RWPE2 (cell line): ENCODE results near the gene ENOX1.

ENCODE experiments used
- ATAC-seq: fragments of 200-7000 bp; cut with Tn5 transposase; 3 replicates; pipeline ENCODE4 v1.9.1; 2021; ENCODE audit warnings: low read depth
- DNase-seq: peaks from one replicate; pipeline ENCODE4 v3.0.0-alpha.2; 2020; ENCODE audit warnings: low spot score
- H3K27ac ChIP-seq: fragments of 450-650 bp; 2 replicates; pipeline ENCODE4 v1.5.1; 2017; ENCODE audit warnings: mild to moderate bottlenecking; ENCODE audit not compliant: poor library complexity, severe bottlenecking
- H3K27me3 ChIP-seq: fragments of 250-450 bp; sonication (Bioruptor Pico); 2 replicates; pipeline ENCODE4 v1.5.1; 2021; ENCODE audit warnings: mild to moderate bottlenecking, moderate library complexity; ENCODE audit not compliant: insufficient read depth, poor library complexity, severe bottlenecking
- H3K36me3 ChIP-seq: fragments of 250-450 bp; sonication (Bioruptor Pico); 2 replicates; pipeline ENCODE4 v1.5.1; 2020; ENCODE audit warnings: low read depth, mild to moderate bottlenecking, moderate library complexity
- H3K4me1 ChIP-seq: fragments of 250-450 bp; sonication (Bioruptor Pico); 2 replicates; pipeline ENCODE4 v1.5.1; 2021; ENCODE audit warnings: mild to moderate bottlenecking, moderate library complexity; ENCODE audit not compliant: insufficient read depth, poor library complexity, severe bottlenecking
- H3K4me3 ChIP-seq: fragments of 250-450 bp; sonication (Bioruptor Pico); 2 replicates; pipeline ENCODE4 v1.5.1; 2021; ENCODE audit warnings: mild to moderate bottlenecking, moderate library complexity; ENCODE audit not compliant: severe bottlenecking
- H3K9me3 ChIP-seq: fragments of 250-450 bp; sonication (Bioruptor Pico); 2 replicates; pipeline ENCODE4 v1.5.1; 2021; ENCODE audit warnings: mild to moderate bottlenecking, moderate library complexity; ENCODE audit not compliant: severe bottlenecking
- TF ChIP-seq, protein P1 (sequence below): fragments of 450-650 bp; IDR thresholded peaks from one replicate; pipeline ENCODE4 v1.5.1; 2017; ENCODE audit warnings: mild to moderate bottlenecking, moderate library complexity; ENCODE audit not compliant: poor library complexity, severe bottlenecking

ENOX1 gene

DNA sequence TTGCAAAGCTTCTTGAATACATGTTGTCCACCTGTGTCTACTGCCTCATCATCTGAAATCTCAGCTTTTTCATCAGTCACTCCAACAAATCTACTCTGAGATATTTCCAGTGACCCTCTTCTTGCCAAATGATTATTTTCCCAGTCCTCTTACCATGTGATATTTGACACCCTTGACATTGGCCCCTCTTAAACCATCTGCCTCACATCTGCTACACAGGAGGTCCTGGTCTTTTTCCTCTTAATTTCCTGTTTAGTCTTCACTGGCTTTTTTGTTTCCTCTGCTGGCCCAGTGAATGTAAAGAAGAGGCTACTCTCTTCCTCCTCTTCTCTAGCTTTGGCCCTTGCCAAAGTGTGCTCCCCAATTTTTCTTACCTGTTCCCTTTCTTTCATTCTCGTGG lies 544.7 kb downstream of the ENOX1 start:
- H3K27me3 ChIP-seq: no peaks in the 10 kb centered on the region
- DNase-seq: no peak
- no peak for ATAC-seq
- H3K9me3 ChIP-seq: no peaks in the 10 kb centered on the region
- H3K27ac ChIP-seq: no peak overlapping the region
- no peak overlapping the region for H3K4me3 ChIP-seq
- H3K36me3 ChIP-seq: no peaks in the 10 kb centered on the region
- TF ChIP-seq, protein P1, sequence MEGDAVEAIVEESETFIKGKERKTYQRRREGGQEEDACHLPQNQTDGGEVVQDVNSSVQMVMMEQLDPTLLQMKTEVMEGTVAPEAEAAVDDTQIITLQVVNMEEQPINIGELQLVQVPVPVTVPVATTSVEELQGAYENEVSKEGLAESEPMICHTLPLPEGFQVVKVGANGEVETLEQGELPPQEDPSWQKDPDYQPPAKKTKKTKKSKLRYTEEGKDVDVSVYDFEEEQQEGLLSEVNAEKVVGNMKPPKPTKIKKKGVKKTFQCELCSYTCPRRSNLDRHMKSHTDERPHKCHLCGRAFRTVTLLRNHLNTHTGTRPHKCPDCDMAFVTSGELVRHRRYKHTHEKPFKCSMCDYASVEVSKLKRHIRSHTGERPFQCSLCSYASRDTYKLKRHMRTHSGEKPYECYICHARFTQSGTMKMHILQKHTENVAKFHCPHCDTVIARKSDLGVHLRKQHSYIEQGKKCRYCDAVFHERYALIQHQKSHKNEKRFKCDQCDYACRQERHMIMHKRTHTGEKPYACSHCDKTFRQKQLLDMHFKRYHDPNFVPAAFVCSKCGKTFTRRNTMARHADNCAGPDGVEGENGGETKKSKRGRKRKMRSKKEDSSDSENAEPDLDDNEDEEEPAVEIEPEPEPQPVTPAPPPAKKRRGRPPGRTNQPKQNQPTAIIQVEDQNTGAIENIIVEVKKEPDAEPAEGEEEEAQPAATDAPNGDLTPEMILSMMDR: no peak
- peaks cover 21% of the 10 kb centered on the region for H3K4me1 ChIP-seq

DNA sequence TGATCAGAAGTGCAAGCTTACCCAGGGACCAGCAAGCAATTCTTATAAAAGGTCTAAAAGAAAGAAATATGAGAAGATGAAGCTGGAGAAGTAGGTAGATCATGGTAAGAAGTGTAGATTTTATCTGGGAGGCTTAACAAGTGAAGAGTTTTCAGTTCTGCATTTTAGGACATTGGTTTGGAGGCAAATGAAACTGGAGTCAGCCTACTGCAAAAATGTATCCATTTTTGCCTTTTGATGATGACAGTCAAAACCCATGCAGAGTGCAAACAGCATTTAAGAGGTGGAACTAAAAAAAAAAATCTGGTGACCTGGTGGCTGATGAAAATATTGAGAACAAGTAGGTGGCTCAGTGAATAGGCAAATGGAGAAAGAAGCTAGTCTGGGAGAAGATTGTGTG lies 546.5 kb downstream of the ENOX1 start:
- H3K27ac ChIP-seq: no peak overlapping the region
- ATAC-seq (no peak), DNase-seq (no peak)
- H3K9me3 ChIP-seq: no peaks in the 10 kb centered on the region
- peaks cover 12% of the 10 kb centered on the region for H3K4me1 ChIP-seq
- no peaks in the 10 kb centered on the region for H3K27me3 ChIP-seq
- TF ChIP-seq, protein P1: no peak
- no peaks in the 10 kb centered on the region for H3K36me3 ChIP-seq
- no peak overlapping the region for H3K4me3 ChIP-seq

DNA sequence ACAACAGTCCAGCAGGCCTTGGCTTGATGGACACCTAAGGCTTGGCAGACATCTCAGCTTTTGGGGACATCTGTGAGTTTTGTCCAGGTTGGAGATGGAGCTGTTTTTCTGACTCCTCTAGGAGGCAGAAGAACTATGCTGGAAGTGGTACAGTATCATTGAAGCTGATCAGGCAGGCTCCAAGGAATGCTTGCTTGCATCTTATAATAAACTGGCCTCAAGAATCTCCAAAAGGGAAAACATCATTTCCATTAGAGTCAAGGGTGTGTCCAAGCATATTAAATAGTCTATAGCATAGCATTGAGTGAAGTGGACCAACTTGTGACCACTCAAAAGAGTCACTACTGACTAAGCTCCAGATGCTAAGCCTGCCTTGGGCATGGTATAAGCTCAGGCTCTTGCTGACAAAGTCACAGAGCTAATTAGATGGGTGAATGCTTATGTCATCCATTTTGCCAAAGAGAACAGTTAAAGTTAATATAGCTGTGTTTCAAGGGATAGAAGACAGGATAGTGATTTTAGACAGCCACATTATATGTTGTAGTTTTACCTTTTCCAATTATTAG lies 547.4 kb downstream of the ENOX1 start:
- ATAC-seq (no peak), DNase-seq (no peak)
- Histone ChIP-seq H3K4me3 (no peak overlapping the region), H3K36me3 (no peaks in the 10 kb centered on the region), H3K9me3 (no peaks in the 10 kb centered on the region), H3K4me1 (peaks cover 2% of the 10 kb centered on the region), H3K27ac (no peak overlapping the region), H3K27me3 (no peaks in the 10 kb centered on the region)
- TF ChIP-seq, protein P1: no peak

DNA sequence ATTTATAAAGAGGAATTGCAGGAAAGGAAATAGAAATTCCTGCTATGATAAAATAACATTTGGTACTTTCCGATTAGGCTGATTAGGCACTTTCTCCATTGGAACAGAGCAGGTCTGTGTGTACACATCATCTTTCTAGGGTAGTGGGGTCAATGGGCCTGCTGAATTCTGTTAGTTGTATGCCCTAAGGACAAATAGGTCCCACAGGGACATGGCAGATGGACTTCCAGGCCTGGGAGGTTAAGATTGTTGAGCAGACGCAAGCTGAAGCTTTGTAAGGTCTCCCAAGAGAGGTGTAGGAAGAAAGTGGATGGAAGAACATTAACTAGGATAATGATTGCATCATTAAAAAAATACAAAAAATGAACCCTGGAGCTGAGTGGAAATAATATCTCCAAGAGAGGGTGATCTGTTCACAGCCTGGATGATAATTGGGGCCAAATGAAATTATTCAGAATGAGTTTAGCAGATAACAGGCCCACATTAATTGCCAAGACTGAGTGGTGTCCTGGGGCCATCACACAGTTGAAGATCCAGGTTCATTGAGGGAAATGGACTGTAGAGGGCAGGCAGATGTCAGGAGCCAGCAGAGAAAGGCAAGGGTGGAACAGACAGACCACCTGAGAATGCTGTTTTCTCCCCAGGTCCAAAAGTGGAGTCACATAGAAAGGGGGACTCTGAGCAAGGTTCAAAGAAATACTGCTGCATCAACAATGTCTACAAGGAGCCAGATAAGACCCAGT lies 548.3 kb downstream of the ENOX1 start:
- Histone ChIP-seq H3K27me3 (no peaks in the 10 kb centered on the region), H3K9me3 (no peaks in the 10 kb centered on the region), H3K27ac (no peak overlapping the region), H3K36me3 (no peaks in the 10 kb centered on the region), H3K4me3 (no peak overlapping the region), H3K4me1 (no peaks in the 10 kb centered on the region)
- TF ChIP-seq, protein P1: no peak
- DNase-seq: no peak
- ATAC-seq: no peak

DNA sequence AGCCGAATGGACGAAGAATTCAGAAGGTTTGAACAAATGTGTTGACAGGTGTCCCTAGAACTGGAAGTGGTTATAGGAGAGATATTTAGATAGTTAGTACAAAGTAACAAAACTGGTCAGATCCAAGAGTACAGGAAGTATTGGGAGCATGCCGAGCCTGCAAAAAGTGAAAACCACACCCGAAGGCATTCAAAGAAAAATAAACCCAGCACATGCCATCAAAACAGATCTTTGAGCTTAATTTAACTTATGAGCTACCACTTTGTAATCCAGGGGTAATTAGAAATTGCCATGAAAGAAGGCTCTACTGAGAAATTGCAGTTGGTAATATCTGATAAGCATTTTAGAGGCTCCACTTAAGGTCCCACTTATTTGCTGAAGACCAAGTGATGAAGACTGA lies 549.2 kb downstream of the ENOX1 start:
- H3K36me3 ChIP-seq: no peaks in the 10 kb centered on the region
- ATAC-seq (no peak), DNase-seq (no peak)
- no peaks in the 10 kb centered on the region for H3K9me3 ChIP-seq
- H3K4me1 ChIP-seq: peaks cover 5% of the 10 kb centered on the region
- TF ChIP-seq, protein P1: no peak
- no peak overlapping the region for H3K4me3 ChIP-seq
- H3K27me3 ChIP-seq: no peaks in the 10 kb centered on the region
- no peak overlapping the region for H3K27ac ChIP-seq
